ENCODE data around the gene DOCK2.

GRCh38 chr5:169880785-169881184, 243.7 kb downstream of the DOCK2 start:
- TF ChIP-seq CTCF (optimal IDR thresholded peaks at IDR 0.05 in 1 of 3, IDR thresholded peaks at IDR 0.05 in 1 of 3, conservative IDR thresholded peaks at IDR 0.05 in 1 of 3; ENCODE audit: extremely low read depth in 1 of 3, insufficient read depth in 2 of 3, low read length in 3 of 3) (no peak), EZH2 (IDR thresholded peaks at IDR 0.05; ENCODE audit: low read length) (no peak)

Measured in keratinocyte (primary cell).